WTC11 (cell line): Measurements from ENCODE around the gene SLC8A1. TPM values are rescaled to one million over a fixed set of nuclear protein-coding genes. Genes with fewer than 3 reads are reported as not detected.

Experiments used
- ATAC-seq: fragments of 200-7000 bp; cut with Tn5 transposase; 2 replicates; pipeline ENCODE4 v1.10.0; 2021; ENCODE audit warnings: mild to moderate bottlenecking, moderate library complexity
- CTCF ChIA-PET: fragments of 300-600 bp; sonication (Branson Sonifier 250); formaldehyde crosslinking; loops from one replicate; lab custom pipeline; 2021; ENCODE audit warnings: antibody characterized with exemption; lab: Charles Lee
- POLR2A ChIA-PET: fragments of 350-600 bp; sonication (Branson Sonifier 250); formaldehyde crosslinking; loops from one replicate; lab custom pipeline; 2021; ENCODE audit warnings: antibody characterized with exemption; lab: Charles Lee
- DNase-seq: peaks from one replicate; pipeline ENCODE4 v3.0.0; 2021; ENCODE audit warnings: low spot score
- H3K27ac Mint-ChIP-seq: 2 replicates; pipeline ENCODE4 v1.8.0; 2021; ENCODE audit warnings: mixed read lengths
- H3K27me3 Mint-ChIP-seq: 2 replicates; pipeline ENCODE4 v1.8.0; 2021; ENCODE audit warnings: low read depth, mild to moderate bottlenecking, moderate library complexity, mixed read lengths
- H3K36me3 Mint-ChIP-seq: 2 replicates; pipeline ENCODE4 v1.8.0; 2021; ENCODE audit warnings: mixed read lengths
- H3K4me1 Mint-ChIP-seq: 2 replicates; pipeline ENCODE4 v1.8.0; 2022; ENCODE audit warnings: mixed read lengths
- H3K4me3 Mint-ChIP-seq: 2 replicates; pipeline ENCODE4 v1.8.0; 2021; ENCODE audit warnings: mild to moderate bottlenecking, moderate library complexity, mixed read lengths
- H3K9me3 Mint-ChIP-seq: 2 replicates; pipeline ENCODE4 v1.8.0; 2021; ENCODE audit warnings: mixed read lengths
- ESRRA ChIP-seq: sonication (generic); formaldehyde crosslinking; IDR thresholded peaks from 2 replicates; pipeline ENCODE4 v1.8.1; 2022; ENCODE audit warnings: mild to moderate bottlenecking, missing genetic modification reagents, borderline replicate concordance
- ETV6 ChIP-seq: sonication (generic); formaldehyde crosslinking; IDR thresholded peaks from 2 replicates; pipeline ENCODE4 v1.8.1; 2022; ENCODE audit warnings: mild to moderate bottlenecking, missing genetic modification reagents
- FOXJ3 ChIP-seq: sonication (generic); formaldehyde crosslinking; IDR thresholded peaks from 2 replicates; pipeline ENCODE4 v1.9.0; 2021; ENCODE audit warnings: missing genetic modification reagents, mild to moderate bottlenecking, borderline replicate concordance
- GABPB1 ChIP-seq: sonication (generic); formaldehyde crosslinking; IDR thresholded peaks from 2 replicates; pipeline ENCODE4 v1.8.1; 2023; ENCODE audit warnings: mild to moderate bottlenecking, missing genetic modification reagents
- GRHL2 ChIP-seq: fragments of 250-450 bp; sonication (Bioruptor Pico); IDR thresholded peaks from 2 replicates; pipeline ENCODE4 v1.8.0; 2022; ENCODE audit warnings: mild to moderate bottlenecking, moderate library complexity; ENCODE audit not compliant: insufficient replicate concordance, severe bottlenecking
- IRF2 ChIP-seq: sonication (generic); formaldehyde crosslinking; IDR thresholded peaks from 2 replicates; pipeline ENCODE4 v1.8.0; 2022; ENCODE audit warnings: low read depth, missing genetic modification reagents, borderline replicate concordance
- JAZF1 ChIP-seq: fragments of 250-450 bp; sonication (Bioruptor Pico); IDR thresholded peaks from 2 replicates; pipeline ENCODE4 v1.9.0; 2021; ENCODE audit warnings: moderate library complexity, mild to moderate bottlenecking, inconsistent platforms
- KAT7 ChIP-seq: sonication (generic); formaldehyde crosslinking; IDR thresholded peaks from 2 replicates; pipeline ENCODE4 v1.8.1; 2023; ENCODE audit warnings: missing genetic modification reagents, mild to moderate bottlenecking, borderline replicate concordance
- NFATC4 ChIP-seq: fragments of 250-450 bp; sonication (Bioruptor Pico); IDR thresholded peaks from 2 replicates; pipeline ENCODE4 v1.9.0; 2021; ENCODE audit warnings: mild to moderate bottlenecking
- PREB ChIP-seq: sonication (generic); formaldehyde crosslinking; IDR thresholded peaks from 2 replicates; pipeline ENCODE4 v1.8.1; 2022; ENCODE audit warnings: mild to moderate bottlenecking, missing genetic modification reagents, moderate library complexity, borderline replicate concordance
- RORB ChIP-seq: fragments of 250-450 bp; sonication (Bioruptor Pico); IDR thresholded peaks from 2 replicates; pipeline ENCODE4 v1.9.0; 2021; ENCODE audit warnings: mild to moderate bottlenecking
- ZNF263 ChIP-seq: sonication (generic); formaldehyde crosslinking; IDR thresholded peaks from 2 replicates; pipeline ENCODE4 v1.8.1; 2022; ENCODE audit warnings: low read depth, mild to moderate bottlenecking, moderate library complexity, missing genetic modification reagents
- total RNA-seq: library from RNA; stranded (reverse); gene quantifications from 3 replicates; pipeline ENCODE4 v1.2.3, GENCODE V29; 2021
- TF ChIP-seq, protein P1 (sequence below): sonication (generic); formaldehyde crosslinking; IDR thresholded peaks from 2 replicates; pipeline ENCODE4 v1.8.1; 2022; ENCODE audit warnings: low read depth, missing genetic modification reagents, borderline replicate concordance
- TF ChIP-seq, protein P2 (sequence below): fragments of 250-450 bp; sonication (Bioruptor Pico); IDR thresholded peaks from 2 replicates; pipeline ENCODE4 v1.8.0; 2021; ENCODE audit warnings: mild to moderate bottlenecking
- TF ChIP-seq, protein P3 (sequence below): sonication (generic); formaldehyde crosslinking; IDR thresholded peaks from 2 replicates; pipeline ENCODE4 v1.8.0; 2023; ENCODE audit warnings: missing genetic modification reagents, mild to moderate bottlenecking, borderline replicate concordance
- TF ChIP-seq, protein P4 (sequence below): sonication (generic); formaldehyde crosslinking; IDR thresholded peaks from 2 replicates; pipeline ENCODE4 v1.8.0; 2022; ENCODE audit warnings: mild to moderate bottlenecking, missing genetic modification reagents
- TF ChIP-seq, protein P5 (sequence below): sonication (generic); formaldehyde crosslinking; IDR thresholded peaks from 2 replicates; pipeline ENCODE4 v1.8.1; 2023; ENCODE audit warnings: mild to moderate bottlenecking, missing genetic modification reagents, moderate library complexity

SLC8A1 gene
- total RNA-seq, 1 experiment from 2014 or later, result 2.6 TPM

DNA sequence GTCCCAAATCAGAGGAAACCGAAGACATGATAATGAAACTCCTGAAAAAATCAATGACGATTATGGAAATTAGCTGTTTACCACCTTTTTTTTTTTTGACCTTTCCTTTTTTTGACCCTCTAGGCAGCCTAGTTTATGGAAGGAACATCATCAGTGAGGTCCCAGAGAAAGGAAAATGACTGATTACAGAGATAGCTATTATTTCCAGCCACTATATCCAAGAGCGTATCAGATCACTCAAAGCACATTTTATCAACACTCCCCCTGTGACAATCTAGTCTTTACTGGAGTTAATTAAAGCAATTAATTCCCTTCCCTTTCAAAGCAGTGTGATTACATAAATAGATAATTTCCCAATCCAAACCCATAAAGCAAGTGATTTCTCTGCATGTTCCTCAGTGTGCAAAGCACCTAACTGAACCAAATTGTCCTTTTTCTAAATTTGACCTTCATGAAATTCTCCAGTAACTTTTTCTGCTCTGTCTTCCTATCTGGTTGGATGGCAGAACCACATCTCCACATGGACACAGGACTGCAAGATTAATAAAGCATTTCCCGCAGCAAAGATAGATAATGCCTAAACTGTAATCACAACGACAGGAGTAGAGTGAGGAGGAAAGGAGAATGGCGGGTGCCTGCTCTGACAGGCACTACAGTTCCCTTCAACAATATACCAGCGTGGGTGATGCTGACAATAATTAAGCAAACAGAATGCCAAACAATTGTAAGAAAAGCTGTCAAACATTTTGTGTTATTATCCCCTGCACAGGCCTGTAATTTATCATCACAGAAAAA lies 194.4 kb downstream of the SLC8A1 start:
- Mint-ChIP-seq H3K4me1 (peaks cover 39% of the 10 kb centered on the region), H3K4me3 (no peak overlapping the region), H3K36me3 (no peaks in the 10 kb centered on the region), H3K9me3 (no peaks in the 10 kb centered on the region), H3K27me3 (no peaks in the 10 kb centered on the region), H3K27ac (peak overlapping the region; percentile 51)
- no peak for DNase-seq
- TF ChIP-seq, protein P1, sequence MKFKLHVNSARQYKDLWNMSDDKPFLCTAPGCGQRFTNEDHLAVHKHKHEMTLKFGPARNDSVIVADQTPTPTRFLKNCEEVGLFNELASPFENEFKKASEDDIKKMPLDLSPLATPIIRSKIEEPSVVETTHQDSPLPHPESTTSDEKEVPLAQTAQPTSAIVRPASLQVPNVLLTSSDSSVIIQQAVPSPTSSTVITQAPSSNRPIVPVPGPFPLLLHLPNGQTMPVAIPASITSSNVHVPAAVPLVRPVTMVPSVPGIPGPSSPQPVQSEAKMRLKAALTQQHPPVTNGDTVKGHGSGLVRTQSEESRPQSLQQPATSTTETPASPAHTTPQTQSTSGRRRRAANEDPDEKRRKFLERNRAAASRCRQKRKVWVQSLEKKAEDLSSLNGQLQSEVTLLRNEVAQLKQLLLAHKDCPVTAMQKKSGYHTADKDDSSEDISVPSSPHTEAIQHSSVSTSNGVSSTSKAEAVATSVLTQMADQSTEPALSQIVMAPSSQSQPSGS (CRISPR knock-in tag), result no peak
- TF ChIP-seq ETV6 (CRISPR knock-in tag), result no peak
- no peak for TF ChIP-seq ESRRA (CRISPR knock-in tag)
- no peak for TF ChIP-seq RORB (CRISPR knock-in tag)
- TF ChIP-seq, protein P2, sequence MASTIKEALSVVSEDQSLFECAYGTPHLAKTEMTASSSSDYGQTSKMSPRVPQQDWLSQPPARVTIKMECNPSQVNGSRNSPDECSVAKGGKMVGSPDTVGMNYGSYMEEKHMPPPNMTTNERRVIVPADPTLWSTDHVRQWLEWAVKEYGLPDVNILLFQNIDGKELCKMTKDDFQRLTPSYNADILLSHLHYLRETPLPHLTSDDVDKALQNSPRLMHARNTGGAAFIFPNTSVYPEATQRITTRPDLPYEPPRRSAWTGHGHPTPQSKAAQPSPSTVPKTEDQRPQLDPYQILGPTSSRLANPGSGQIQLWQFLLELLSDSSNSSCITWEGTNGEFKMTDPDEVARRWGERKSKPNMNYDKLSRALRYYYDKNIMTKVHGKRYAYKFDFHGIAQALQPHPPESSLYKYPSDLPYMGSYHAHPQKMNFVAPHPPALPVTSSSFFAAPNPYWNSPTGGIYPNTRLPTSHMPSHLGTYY (CRISPR knock-in tag), result no peak
- no peak for TF ChIP-seq IRF2 (CRISPR knock-in tag)
- no peak for TF ChIP-seq ZNF263 (CRISPR knock-in tag)
- TF ChIP-seq KAT7, result no peak
- TF ChIP-seq GABPB1 (CRISPR knock-in tag), result no peak
- TF ChIP-seq, protein P3, sequence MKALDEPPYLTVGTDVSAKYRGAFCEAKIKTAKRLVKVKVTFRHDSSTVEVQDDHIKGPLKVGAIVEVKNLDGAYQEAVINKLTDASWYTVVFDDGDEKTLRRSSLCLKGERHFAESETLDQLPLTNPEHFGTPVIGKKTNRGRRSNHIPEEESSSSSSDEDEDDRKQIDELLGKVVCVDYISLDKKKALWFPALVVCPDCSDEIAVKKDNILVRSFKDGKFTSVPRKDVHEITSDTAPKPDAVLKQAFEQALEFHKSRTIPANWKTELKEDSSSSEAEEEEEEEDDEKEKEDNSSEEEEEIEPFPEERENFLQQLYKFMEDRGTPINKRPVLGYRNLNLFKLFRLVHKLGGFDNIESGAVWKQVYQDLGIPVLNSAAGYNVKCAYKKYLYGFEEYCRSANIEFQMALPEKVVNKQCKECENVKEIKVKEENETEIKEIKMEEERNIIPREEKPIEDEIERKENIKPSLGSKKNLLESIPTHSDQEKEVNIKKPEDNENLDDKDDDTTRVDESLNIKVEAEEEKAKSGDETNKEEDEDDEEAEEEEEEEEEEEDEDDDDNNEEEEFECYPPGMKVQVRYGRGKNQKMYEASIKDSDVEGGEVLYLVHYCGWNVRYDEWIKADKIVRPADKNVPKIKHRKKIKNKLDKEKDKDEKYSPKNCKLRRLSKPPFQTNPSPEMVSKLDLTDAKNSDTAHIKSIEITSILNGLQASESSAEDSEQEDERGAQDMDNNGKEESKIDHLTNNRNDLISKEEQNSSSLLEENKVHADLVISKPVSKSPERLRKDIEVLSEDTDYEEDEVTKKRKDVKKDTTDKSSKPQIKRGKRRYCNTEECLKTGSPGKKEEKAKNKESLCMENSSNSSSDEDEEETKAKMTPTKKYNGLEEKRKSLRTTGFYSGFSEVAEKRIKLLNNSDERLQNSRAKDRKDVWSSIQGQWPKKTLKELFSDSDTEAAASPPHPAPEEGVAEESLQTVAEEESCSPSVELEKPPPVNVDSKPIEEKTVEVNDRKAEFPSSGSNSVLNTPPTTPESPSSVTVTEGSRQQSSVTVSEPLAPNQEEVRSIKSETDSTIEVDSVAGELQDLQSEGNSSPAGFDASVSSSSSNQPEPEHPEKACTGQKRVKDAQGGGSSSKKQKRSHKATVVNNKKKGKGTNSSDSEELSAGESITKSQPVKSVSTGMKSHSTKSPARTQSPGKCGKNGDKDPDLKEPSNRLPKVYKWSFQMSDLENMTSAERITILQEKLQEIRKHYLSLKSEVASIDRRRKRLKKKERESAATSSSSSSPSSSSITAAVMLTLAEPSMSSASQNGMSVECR, result no peak
- TF ChIP-seq JAZF1, result no peak
- TF ChIP-seq PREB (CRISPR knock-in tag), result no peak
- TF ChIP-seq NFATC4 (CRISPR knock-in tag), result no peak
- TF ChIP-seq, protein P4, sequence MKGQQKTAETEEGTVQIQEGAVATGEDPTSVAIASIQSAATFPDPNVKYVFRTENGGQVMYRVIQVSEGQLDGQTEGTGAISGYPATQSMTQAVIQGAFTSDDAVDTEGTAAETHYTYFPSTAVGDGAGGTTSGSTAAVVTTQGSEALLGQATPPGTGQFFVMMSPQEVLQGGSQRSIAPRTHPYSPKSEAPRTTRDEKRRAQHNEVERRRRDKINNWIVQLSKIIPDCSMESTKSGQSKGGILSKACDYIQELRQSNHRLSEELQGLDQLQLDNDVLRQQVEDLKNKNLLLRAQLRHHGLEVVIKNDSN, result no peak
- TF ChIP-seq GRHL2, result no peak
- TF ChIP-seq FOXJ3, result no peak
- TF ChIP-seq, protein P5, sequence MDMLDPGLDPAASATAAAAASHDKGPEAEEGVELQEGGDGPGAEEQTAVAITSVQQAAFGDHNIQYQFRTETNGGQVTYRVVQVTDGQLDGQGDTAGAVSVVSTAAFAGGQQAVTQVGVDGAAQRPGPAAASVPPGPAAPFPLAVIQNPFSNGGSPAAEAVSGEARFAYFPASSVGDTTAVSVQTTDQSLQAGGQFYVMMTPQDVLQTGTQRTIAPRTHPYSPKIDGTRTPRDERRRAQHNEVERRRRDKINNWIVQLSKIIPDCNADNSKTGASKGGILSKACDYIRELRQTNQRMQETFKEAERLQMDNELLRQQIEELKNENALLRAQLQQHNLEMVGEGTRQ (CRISPR knock-in tag), result no peak
- ChIA-PET CTCF (interaction anchor here (0.7 to 2.3 kb wide), 5 partner anchors 11 to 344 kb away, joined by 3 to 20 read pairs (median 4); no protein-coding TSS in a partner anchor), POLR2A (interaction anchor here (0.6 to 0.7 kb wide), 2 partner anchors 19 to 51 kb away, joined by 3 read pairs; no protein-coding TSS in a partner anchor)
- ATAC-seq, result no peak
